NT2/D1 (cell line): ENCODE data around the gene ANTKMT.

ENCODE experiments used
- SUZ12 ChIP-seq: IDR thresholded peaks from 2 replicates; pipeline ENCODE4 v1.6.1; 2011; ENCODE audit not compliant: insufficient read length, insufficient read depth; ENCODE audit errors: extremely low read depth
- YY1 ChIP-seq: IDR thresholded peaks from 2 replicates; pipeline ENCODE4 v1.6.1; 2011; ENCODE audit not compliant: insufficient read length, insufficient read depth
- ZNF274 ChIP-seq: IDR thresholded peaks from 2 replicates; pipeline ENCODE4 v1.6.1; 2011; ENCODE audit warnings: mild to moderate bottlenecking, low read depth, low read length

DNA sequence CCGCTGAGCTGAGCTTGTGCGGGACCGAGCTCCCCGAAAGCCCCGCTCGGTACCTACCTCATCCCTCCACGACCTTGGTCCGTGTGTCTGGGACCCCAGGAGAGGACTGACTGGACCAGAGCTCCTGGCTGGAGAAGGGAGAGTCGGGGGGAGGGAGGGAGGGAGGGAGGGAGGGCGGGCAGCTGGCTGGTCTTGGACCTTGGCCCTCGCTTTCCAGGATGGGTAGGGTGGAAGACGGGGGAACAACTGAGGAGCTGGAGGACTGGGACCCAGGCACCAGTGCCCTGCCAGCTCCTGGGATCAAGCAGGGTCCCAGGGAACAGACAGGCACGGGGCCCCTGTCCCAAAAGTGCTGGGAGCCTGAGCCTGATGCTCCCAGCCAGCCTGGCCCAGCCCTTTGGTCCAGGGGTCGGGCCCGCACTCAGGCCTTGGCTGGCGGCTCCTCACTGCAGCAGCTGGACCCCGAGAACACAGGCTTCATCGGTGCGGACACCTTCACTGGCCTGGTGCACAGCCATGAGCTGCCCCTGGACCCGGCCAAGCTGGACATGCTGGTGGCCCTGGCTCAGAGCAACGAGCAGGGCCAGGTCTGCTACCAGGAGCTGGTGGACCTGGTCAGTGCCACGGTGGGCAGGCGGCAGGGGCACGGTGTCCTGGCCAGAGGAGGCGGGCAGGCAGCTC is 44.9 kb upstream of the ANTKMT start:
- TF ChIP-seq YY1 (no peak), ZNF274 (no peak), SUZ12 (no peak)
